Hematopoietic multipotent progenitor cell treated with erythropoietin and hydrocortisone succinate and interleukin-3 and kit ligand, for 15 days (in vitro differentiated cells): ENCODE data around the gene CADPS2.

Source experiments
- DNase-seq: peaks from one replicate; pipeline ENCODE4 v3.0.0-alpha.2; 2015; ENCODE audit warnings: low spot score

Gene CADPS2

GRCh38 chr7:122886357-122887081, at the start of gene CADPS2:
Gene CADPS2, minus strand, starts transcription at chr7:122886460. Its CDS starts 123 bp downstream, at chr7:122886337.
- DNase-seq, result no peak

DNA sequence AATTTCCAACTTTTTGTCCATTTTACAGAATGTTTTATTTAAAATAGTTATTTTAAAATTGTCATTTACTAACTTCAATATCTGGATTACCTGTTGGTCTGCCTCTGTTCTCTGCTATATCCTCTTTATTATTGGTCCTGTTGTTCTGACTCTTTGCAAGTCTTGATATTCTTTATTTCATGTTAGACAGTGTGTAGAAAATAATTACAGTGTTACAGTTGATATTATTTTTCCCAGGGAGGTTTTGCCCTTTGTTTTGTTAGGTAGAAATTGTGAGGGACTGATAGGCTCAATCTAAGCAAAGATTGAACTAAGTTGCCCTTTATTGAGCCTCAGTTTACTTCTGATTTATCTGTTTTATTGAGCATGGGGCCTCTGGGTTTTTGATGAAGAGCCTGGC, 49.4 kb upstream of the CADPS2 start:
- no peak for DNase-seq

GRCh38 chr7:122919643-122920181, 33.5 kb upstream of the CADPS2 start:
- no peak for DNase-seq

GRCh38 chr7:122914812-122915211, 28.6 kb upstream of the CADPS2 start:
- DNase-seq, result no peak

- DNase-seq, result no peak
These were observed 27.3 kb upstream of the CADPS2 start for GRCh38 chr7:122913608-122914007.

DNA sequence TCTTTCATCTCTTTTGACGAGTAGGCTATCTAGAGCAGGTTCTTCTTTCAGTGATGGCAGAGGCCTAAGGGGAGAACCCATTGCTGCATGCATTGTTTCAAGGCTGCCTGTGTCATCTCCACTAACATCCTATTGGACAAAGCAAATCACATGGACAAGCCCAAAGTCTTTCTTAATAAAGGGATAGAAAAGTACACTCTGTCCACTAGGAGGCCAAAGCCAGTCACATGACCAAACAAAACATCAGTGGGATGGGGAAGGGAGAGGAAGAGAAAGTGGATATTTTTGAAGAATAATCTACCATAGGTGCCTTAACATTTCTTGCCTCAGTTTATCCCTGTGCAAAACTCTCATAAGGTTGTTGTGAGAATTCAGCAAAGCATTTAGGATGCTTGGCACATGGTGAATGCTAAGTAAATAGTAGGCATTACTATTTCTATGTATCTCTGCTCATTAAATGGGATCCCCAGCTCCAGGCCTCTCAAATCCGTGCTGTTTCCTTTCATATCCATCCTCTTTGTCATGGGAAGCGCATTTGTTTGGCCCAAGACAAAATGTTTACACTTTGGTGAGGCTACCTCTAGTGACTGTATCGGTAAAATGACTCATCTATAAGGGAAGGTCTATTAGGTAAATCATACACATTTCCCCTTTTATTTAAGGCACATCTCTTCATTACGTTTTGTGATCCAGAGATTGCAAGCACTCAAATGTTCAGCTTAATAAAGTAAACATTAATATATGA, 16.7 kb upstream of the CADPS2 start:
- no peak for DNase-seq

DNA sequence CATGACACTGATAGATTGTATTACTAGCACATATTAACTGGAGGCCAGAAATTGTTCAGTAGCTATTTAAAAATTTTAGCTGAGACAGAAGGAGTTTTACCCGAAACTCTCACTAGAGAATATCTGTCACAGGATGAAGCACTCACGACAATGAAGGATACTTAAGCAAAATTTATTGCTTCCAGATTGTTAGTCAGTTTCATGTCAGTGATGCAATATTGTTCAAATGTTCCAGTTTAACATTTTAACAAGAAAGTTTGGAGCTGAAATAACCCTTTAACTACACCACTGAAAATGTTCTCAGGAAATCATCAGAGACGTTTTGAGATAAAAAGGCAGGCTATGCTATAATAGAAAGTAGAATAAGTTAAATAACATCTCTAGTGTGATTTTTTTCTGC, 15.0 kb upstream of the CADPS2 start:
- DNase-seq, result no peak

GRCh38 chr7:122896509-122896908, 10.2 kb upstream of the CADPS2 start:
- no peak for DNase-seq

DNA sequence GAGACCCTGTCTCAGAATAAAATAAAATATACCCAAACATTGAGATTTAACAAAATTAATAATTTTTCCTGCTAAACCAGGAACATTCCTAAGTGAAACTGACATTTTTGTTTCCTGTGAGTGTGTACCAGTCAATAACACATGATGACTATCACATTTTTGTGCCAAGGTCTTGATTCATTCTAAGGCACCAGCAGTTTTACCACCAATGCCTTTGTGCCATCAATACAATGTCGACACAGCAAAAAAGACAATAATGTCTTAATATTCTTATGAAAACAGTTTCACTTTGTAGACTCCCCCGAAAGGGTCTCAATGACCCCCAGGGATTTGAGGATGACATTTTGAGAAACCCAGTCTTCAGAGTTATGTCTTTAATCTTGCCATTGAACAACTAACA, 7.2 kb upstream of the CADPS2 start:
- no peak for DNase-seq

DNA sequence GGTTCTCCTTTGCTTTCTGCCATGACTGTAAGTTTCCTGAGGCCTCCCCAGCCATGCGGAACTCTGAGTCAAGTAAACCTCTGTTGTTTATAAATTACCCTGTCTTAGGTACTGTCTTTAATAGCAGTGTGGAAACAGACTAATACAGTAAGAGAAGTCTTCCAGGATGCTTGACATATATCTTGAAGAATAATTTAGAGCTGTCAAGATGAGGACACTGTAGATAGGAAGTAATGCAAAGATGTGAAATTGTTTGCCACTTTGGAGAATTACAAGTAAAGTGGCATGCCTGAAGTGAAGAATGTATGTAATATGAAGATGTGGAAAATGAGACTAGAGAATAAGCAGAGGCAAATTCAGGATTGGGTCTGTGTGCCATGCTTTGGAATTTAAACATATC, 2.9 kb upstream of the CADPS2 start:
- no peak for DNase-seq

GRCh38 chr7:122887848-122888247, 1.6 kb upstream of the CADPS2 start:
- DNase-seq, result no peak

DNA sequence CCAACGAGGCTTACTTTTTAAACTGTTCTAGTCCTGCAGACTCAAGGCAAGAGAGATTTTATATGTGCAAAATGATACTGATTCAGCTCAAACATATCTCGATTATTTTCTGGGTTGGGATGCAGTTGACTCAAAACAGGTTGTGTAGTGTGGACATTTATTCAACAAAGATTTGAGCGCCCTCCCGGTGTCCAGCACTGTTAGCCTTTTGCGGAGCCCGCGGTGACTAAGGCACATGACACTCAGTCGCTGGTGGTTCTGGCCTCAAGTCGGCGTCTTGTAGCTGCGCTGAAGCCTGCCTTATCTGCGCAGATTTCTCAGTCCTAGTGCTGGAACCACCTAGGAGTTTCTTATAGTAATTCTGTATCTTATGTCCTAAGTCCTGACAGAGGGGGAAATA, 938 bp upstream of the CADPS2 start:
- no peak for DNase-seq

DNA sequence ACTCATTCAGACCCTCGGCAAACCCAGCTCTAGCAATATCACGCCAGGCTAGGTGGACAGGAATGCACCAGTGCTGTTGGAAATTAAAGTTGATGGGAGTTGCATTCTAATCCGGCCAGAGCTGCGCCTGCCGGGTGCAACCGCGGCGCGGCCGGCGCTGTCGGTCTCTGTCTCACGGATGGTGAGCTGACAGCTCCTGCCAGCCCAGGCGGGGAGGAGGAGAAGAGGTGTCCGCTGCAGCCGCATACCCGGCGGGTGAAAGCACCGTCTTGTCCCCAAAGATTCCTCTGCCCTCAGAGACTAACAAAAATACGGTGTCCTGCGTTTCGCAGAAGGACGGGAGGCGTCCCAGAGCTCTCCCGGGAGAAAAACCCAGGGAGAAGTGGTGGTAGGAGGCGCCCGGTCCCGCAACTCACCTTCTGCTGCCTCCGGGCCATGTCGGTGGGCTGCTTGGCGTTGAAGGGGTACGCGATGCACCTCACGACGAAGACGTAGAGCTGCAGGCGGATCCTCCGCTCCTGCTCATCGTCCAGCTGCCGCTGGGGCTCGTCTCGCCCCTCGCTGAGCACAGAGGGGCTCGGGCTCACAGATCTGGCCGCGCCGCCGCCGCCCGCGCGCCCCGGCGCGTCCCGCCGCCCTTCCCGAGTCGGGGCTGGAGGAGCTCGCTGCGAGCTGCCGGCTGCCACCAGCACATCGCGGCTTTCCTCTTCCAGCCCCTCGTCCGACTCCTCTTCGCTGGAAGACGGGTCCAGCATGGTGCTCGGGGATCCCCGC, 490 bp downstream of the CADPS2 start:
- no peak for DNase-seq

GRCh38 chr7:122884186-122884585, 2.1 kb downstream of the CADPS2 start:
- no peak for DNase-seq

- DNase-seq, result no peak
These were observed 3.1 kb downstream of the CADPS2 start for GRCh38 chr7:122883049-122883680.

DNA sequence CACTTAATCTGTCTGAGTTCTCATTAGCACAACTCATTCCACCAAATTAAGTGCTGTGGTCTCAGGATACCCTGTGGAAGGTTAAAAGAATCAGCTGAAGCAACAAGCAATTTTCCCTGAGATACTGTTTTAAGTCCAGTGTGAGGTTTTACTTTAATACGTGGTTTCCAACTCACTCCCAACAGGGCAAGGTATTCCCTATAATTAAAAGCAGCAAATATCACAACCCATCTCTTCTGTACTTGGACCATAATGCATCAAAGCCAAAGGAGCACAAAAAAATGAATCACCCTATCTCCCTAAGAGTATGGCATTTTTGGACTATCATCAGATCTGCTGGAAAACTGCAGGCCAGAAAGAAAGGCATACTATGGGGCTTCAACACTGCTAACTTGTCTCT, 4.9 kb downstream of the CADPS2 start:
- no peak for DNase-seq

- DNase-seq, result no peak
These were observed 17.0 kb downstream of the CADPS2 start for GRCh38 chr7:122869260-122869659.

- no peak for DNase-seq
These were observed 18.7 kb downstream of the CADPS2 start for GRCh38 chr7:122867471-122867980.

DNA sequence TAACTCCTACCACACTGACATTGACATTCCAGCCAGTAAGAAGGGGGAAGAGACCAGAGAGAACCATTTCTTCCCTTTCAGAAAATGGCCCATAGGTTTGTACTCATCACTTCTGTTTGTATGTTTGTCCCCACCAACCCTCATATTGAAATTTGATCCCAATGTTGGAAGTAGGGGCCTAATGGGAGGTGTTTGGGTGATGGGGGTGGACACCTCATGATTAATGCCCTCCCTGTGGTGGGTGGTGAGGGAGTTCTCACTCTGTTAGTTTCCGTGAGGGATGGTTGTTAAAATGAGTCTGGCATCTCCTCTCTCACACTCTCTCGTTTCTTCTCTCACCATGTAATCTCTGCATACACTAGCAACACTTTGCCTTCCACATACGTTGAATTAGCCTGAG, 21.4 kb downstream of the CADPS2 start:
- DNase-seq, result no peak

DNA sequence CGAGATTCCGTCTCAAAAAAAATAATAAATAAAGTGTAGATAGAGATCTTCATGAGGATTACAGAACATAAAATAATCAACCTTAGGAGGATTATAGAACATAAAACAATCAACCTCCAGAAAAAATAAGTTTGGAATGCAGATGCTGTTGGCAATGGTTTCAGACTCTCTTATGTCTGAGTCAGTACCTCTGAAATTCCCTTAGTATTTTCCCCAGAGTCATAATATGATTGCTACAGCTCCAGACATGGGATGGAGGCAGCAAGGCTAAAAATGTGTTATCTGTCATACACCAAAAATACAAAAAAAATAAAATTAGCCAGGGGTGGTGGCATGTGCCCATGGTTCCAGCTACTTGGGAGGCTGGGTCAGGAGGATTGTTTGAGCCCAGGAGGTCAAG, 22.2 kb downstream of the CADPS2 start:
- DNase-seq, result no peak

GRCh38 chr7:122858320-122858719, 27.9 kb downstream of the CADPS2 start:
- no peak for DNase-seq

DNA sequence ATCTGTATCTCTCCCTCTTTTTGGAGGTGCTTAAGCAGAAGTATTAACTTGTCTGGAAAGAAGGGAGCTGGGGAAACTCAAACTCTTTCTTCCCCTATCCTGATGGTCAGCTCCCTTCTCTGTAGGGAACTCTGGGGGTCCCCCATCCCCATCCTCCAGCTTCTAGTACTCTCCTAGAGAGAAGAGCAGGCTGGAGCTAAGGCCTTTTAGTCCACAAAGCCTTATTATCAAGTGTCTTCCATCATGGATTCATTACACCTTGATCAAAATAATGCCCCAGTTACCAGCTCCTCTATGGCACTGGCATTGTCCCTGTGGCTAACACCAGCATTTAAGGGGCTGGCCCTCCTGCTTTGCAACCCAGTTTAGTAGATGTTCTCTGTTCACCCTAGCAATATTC, 35.7 kb downstream of the CADPS2 start:
- DNase-seq, result no peak
